ENCODE results near the gene AUTS2. TPM values are rescaled to one million over a fixed set of nuclear protein-coding genes. Genes with fewer than 3 reads are reported as not detected.

AUTS2 gene
- total RNA-seq, 1 experiment from 2014 or later, result 42.1 TPM

GRCh38 chr7:70668606-70669358 lies 1070.5 kb downstream of the AUTS2 start:
- TF ChIP-seq EZH2 (IDR thresholded peaks at IDR 0.05; ENCODE audit: borderline replicate concordance, low read depth, low read length, poor library complexity, severe bottlenecking) (no peak), CTCF (conservative IDR thresholded peaks at IDR 0.05; ENCODE audit: low read depth, low read length) (no peak)
- Histone ChIP-seq H3K9me3 (ENCODE audit: low read depth, low read length, poor library complexity, severe bottlenecking) (no peaks in the 10 kb centered on the region), H3K36me3 (ENCODE audit: insufficient read depth, low read length, poor library complexity, severe bottlenecking) (no peaks in the 10 kb centered on the region), H3K27ac (ENCODE audit: low read depth, low read length, poor library complexity, severe bottlenecking) (no peak overlapping the region), H3K4me3 (ENCODE audit: low read depth, low read length, poor library complexity, severe bottlenecking) (no peak overlapping the region), H3K4me1 (ENCODE audit: insufficient read depth, low read length, poor library complexity, severe bottlenecking) (no peaks in the 10 kb centered on the region), H3K27me3 (replicated peaks; ENCODE audit: insufficient read depth, low read depth, low read length, poor library complexity) (no peaks in the 10 kb centered on the region)
- BruUV-seq (replicated peaks), result no TSS peak
- ChIA-PET POLR2A (ENCODE audit: low non-redundant PET) (no interaction called here), CTCF (no interaction called here)
- DNase-seq (ENCODE audit: low spot score), result no peak
- intact Hi-C loops (cut with micrococcal nuclease; ENCODE audit: unreplicated experiment), result no loop called here

DNA sequence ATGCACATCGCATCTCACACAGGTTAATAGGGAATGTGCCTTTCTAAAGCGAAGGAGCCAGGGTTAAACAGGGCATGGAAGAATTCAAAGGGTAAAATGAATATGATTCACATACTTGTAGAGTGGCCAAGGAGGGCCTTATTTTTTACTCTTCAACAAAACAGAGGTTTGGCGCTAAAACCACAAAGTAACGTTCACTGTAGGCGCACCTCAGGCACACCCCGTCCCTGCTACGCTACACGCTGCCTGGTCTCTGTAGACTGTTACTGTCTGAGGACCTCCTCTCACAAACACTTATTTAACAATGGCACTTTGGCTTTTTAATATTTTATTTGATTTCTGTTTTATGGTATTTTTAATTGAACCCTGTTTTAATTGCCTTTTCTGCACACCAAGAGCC lies 1071.6 kb downstream of the AUTS2 start:
- Histone ChIP-seq H3K9me3 (ENCODE audit: low read depth, low read length, poor library complexity, severe bottlenecking) (no peaks in the 10 kb centered on the region), H3K4me1 (ENCODE audit: insufficient read depth, low read length, poor library complexity, severe bottlenecking) (no peaks in the 10 kb centered on the region), H3K36me3 (ENCODE audit: insufficient read depth, low read length, poor library complexity, severe bottlenecking) (no peaks in the 10 kb centered on the region), H3K4me3 (ENCODE audit: low read depth, low read length, poor library complexity, severe bottlenecking) (no peak overlapping the region), H3K27me3 (replicated peaks; ENCODE audit: insufficient read depth, low read depth, low read length, poor library complexity) (no peaks in the 10 kb centered on the region), H3K27ac (ENCODE audit: low read depth, low read length, poor library complexity, severe bottlenecking) (no peak overlapping the region)
- POLR2A ChIA-PET (ENCODE audit: low non-redundant PET), result no interaction called here
- intact Hi-C loops (cut with micrococcal nuclease; ENCODE audit: unreplicated experiment), result no loop called here
- no peak for DNase-seq (ENCODE audit: low spot score)
- TF ChIP-seq CTCF (conservative IDR thresholded peaks at IDR 0.05; ENCODE audit: low read depth, low read length) (no peak), EZH2 (IDR thresholded peaks at IDR 0.05; ENCODE audit: borderline replicate concordance, low read depth, low read length, poor library complexity, severe bottlenecking) (no peak)
- BruUV-seq (replicated peaks), result no TSS peak
- CTCF ChIA-PET, result no interaction called here

- no TSS peak for BruUV-seq (replicated peaks)
- H3K27ac ChIP-seq (ENCODE audit: low read depth, low read length, poor library complexity, severe bottlenecking), result no peak overlapping the region
- POLR2A ChIA-PET (ENCODE audit: low non-redundant PET), result no interaction called here
- no peak for TF ChIP-seq EZH2 (IDR thresholded peaks at IDR 0.05; ENCODE audit: borderline replicate concordance, low read depth, low read length, poor library complexity, severe bottlenecking)
- no peak for TF ChIP-seq CTCF (conservative IDR thresholded peaks at IDR 0.05; ENCODE audit: low read depth, low read length)
- no peak overlapping the region for H3K4me3 ChIP-seq (ENCODE audit: low read depth, low read length, poor library complexity, severe bottlenecking)
- DNase-seq (ENCODE audit: low spot score), result no peak
- CTCF ChIA-PET, result no interaction called here
- intact Hi-C loops (cut with micrococcal nuclease; ENCODE audit: unreplicated experiment), result no loop called here
- no peaks in the 10 kb centered on the region for H3K9me3 ChIP-seq (ENCODE audit: low read depth, low read length, poor library complexity, severe bottlenecking)
- H3K4me1 ChIP-seq (ENCODE audit: insufficient read depth, low read length, poor library complexity, severe bottlenecking), result no peaks in the 10 kb centered on the region
- H3K36me3 ChIP-seq (ENCODE audit: insufficient read depth, low read length, poor library complexity, severe bottlenecking), result no peaks in the 10 kb centered on the region
- no peaks in the 10 kb centered on the region for H3K27me3 ChIP-seq (replicated peaks; ENCODE audit: insufficient read depth, low read depth, low read length, poor library complexity)
Observed at GRCh38 chr7:70670288-70670687, 1072.0 kb downstream of the AUTS2 start.

Measured in A673 (cell line).